ENCODE measurements around the gene ZNF318. TPM values are rescaled to one million over a fixed set of nuclear protein-coding genes. Genes with fewer than 3 reads are reported as not detected.

The ZNF318 gene
- total RNA-seq, 4 donors from 2014 or later: 5.6 to 13.5 (median 8.1) TPM

DNA sequence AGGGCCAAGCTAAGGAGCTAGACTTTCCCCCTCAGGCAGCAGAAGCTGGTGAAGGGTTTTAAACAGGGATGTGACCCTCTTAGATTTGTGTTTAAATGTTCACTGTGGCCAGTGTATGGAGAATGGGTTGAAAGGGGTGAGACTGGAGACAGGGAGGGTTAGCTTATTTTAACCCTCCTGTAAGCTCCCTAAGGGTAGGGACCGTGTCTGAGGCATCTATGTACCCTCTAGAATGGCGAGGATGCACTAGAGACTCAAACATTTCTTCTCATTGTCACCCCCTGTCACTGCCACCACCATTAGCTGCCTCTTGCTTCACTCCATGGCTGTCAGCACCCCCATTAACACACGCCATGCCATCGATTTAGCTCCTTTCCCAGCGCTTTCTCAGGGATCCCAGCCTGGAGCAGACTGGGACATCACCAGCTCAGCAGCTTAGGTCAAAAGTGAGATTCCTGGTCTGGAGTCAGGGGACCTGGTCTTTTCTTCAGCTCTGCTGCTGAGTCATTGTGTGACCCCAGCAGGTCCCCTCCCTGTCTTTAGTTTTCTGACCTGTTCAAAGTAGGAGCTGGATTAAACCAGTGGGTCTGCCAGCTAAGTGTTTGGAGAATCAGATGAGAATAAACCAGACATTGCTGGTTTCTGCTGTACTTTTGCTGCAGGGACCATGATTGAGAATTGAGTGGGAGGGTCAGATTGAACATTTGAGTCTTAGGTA is 72.5 kb downstream of the ZNF318 start:
- TF ChIP-seq POLR2A (IDR thresholded peaks at IDR 0.05) (no peak), CTCF (IDR thresholded peaks at IDR 0.05) (no peak)
- H3K36me3 ChIP-seq: no peaks in the 10 kb centered on the region
- 74 to 79% methylated on average over 5 of the region's 5 CpGs for WGBS, 2 donors
- no peaks in the 10 kb centered on the region for H3K4me1 ChIP-seq
- H3K27ac ChIP-seq: no peak overlapping the region
- no peaks in the 10 kb centered on the region for H3K9me3 ChIP-seq
- H3K4me3 ChIP-seq: no peak overlapping the region
- DNase-seq: no peak
- intact Hi-C loops (cut with DNase I): no loop called here
- peaks cover 0 to 52% (median 2%) of the 10 kb centered on the region in 4 donors for H3K27me3 ChIP-seq

DNA sequence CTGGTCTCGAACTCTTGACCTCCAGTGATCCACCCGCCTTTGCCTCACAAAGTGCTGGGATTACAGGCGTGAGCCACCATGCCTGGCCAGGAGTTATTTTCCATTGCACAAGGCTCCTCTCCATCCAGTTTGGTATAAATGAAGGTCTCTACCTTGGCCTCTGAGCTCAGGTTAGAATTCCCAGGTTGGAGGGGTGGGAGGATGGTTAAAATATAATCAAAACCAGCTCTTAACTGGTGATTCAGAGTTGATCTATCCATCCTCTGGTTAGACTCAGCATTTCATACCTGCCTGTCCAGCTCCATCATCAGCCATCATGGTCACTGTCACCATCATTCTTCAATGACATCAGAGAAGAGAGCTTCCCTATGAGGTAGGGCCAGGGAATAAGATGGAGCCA is 74.0 kb downstream of the ZNF318 start:
- H3K4me3 ChIP-seq: no peak overlapping the region
- intact Hi-C loops (cut with DNase I): no loop called here
- no peaks in the 10 kb centered on the region for H3K4me1 ChIP-seq
- peaks cover 0 to 40% (median 2%) of the 10 kb centered on the region in 4 donors for H3K27me3 ChIP-seq
- no peaks in the 10 kb centered on the region for H3K36me3 ChIP-seq
- TF ChIP-seq POLR2A (IDR thresholded peaks at IDR 0.05): no peak
- TF ChIP-seq CTCF (IDR thresholded peaks at IDR 0.05): no peak
- no peak for DNase-seq
- H3K27ac ChIP-seq: no peak overlapping the region
- no peaks in the 10 kb centered on the region for H3K9me3 ChIP-seq
- WGBS, 2 donors: 83 to 93% methylated on average over 3 of the region's 3 CpGs

DNA sequence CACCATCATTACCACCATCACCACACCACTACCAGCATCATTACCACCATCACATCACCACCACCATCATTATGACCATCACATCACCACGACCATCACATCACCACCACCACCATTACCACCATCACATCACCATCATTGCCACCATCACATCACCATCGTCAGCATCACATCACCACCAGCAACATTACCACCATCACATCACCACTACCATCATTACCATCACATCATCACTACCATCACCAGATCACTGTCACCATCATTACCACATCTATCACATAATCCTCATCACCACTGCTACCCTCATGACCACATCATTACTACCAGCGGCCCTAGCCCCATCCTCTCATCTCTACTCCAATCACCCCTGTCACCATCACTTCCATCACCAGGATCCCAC is 74.9 kb downstream of the ZNF318 start:
- intact Hi-C loops (cut with DNase I): no loop called here
- Histone ChIP-seq H3K27me3 (peaks cover 0 to 31% (median 2%) of the 10 kb centered on the region in 4 donors), H3K36me3 (no peaks in the 10 kb centered on the region), H3K9me3 (no peaks in the 10 kb centered on the region), H3K4me3 (no peak overlapping the region), H3K27ac (no peak overlapping the region), H3K4me1 (no peaks in the 10 kb centered on the region)
- WGBS, 2 donors: 71 to 78% methylated on average over 3 of the region's 3 CpGs
- DNase-seq: no peak
- no peak for TF ChIP-seq POLR2A (IDR thresholded peaks at IDR 0.05)
- no peak for TF ChIP-seq CTCF (IDR thresholded peaks at IDR 0.05)

- no peak for DNase-seq
- H3K4me1 ChIP-seq: no peaks in the 10 kb centered on the region
- WGBS, 2 donors: 84 to 88% methylated on average over 3 of the region's 3 CpGs
- H3K36me3 ChIP-seq: no peaks in the 10 kb centered on the region
- H3K4me3 ChIP-seq: no peak overlapping the region
- TF ChIP-seq CTCF (IDR thresholded peaks at IDR 0.05): no peak
- TF ChIP-seq POLR2A (IDR thresholded peaks at IDR 0.05): no peak
- H3K27ac ChIP-seq: no peak overlapping the region
- no peaks in the 10 kb centered on the region for H3K9me3 ChIP-seq
- peaks cover 0 to 23% (median 2%) of the 10 kb centered on the region in 4 donors for H3K27me3 ChIP-seq
- intact Hi-C loops (cut with DNase I): no loop called here
Observed at GRCh38 chr6:43293698-43294097, 75.7 kb downstream of the ZNF318 start.

DNA sequence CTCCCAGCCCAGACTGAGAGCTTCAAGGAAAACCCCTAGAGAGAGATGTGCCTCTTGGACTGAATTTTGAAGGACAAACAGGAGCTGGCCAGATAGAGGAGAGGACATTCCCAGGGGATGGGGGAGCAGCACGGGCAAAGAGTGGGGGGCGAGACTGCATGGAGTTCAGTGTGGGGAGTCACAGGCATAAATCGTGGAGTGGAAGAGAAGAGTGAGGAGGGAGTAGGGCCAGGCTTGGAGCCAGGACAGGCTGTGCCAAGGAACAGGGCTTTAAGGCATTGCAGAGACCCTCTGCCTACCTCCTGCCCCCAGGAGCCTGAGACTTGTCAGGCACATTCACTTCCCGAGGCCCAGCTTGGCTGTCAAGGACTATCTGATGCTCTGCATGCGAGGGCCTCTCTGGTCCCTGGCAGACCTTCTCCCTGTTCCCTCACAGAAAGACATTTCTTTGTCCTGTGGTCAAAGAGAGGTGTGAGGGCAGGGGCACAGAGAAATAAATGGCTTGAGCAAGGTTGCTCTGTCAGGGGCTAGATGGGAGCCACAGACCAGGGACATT is 76.6 kb downstream of the ZNF318 start:
- H3K4me1 ChIP-seq: no peaks in the 10 kb centered on the region
- no peak overlapping the region for H3K4me3 ChIP-seq
- WGBS, 2 donors: 77 to 85% methylated on average over 4 of the region's 5 CpGs
- TF ChIP-seq POLR2A (IDR thresholded peaks at IDR 0.05): no peak
- TF ChIP-seq CTCF (IDR thresholded peaks at IDR 0.05): no peak
- no peaks in the 10 kb centered on the region for H3K9me3 ChIP-seq
- H3K36me3 ChIP-seq: no peaks in the 10 kb centered on the region
- intact Hi-C loops (cut with DNase I): no loop called here
- DNase-seq: no peak
- H3K27ac ChIP-seq: no peak overlapping the region
- H3K27me3 ChIP-seq: peaks cover 0 to 14% (median 0%) of the 10 kb centered on the region in 4 donors
